IMR-90 (cell line): ENCODE measurements around the gene TBC1D4. TPM values are rescaled to one million over a fixed set of nuclear protein-coding genes. Genes with fewer than 3 reads are reported as not detected.

Source experiments
- ATAC-seq: fragments of 200-7000 bp; cut with Tn5 transposase; 2 replicates; pipeline ENCODE4 v1.9.1; 2020; ENCODE audit warnings: low read depth, mild to moderate bottlenecking, moderate library complexity
- BruUV-seq: library from RNA; stranded (reverse); fragments of 400-500 nt; replicated peaks from 2 replicates; lab custom pipeline; 2021; lab: Mats Ljungman, UMichigan
- CTCF ChIA-PET: fragments of 300-600 bp; formaldehyde crosslinking; extraction: SDS; loops from one replicate; lab custom pipeline; 2021; ENCODE audit warnings: antibody characterized with exemption; lab: Yijun Ruan, JAX
- POLR2A ChIA-PET: fragments of 300-600 bp; sonication (Branson Sonifier 250); formaldehyde crosslinking; loops from one replicate; lab custom pipeline; 2022; ENCODE audit warnings: antibody characterized with exemption; ENCODE audit not compliant: unreplicated experiment; lab: Charles Lee
- DNase-seq: peaks from one replicate; pipeline ENCODE4 v3.0.0; 2013
- H2AFZ ChIP-seq: replicated peaks from 2 replicates; pipeline ENCODE3; 2013; ENCODE audit warnings: low read length, mild to moderate bottlenecking; ENCODE audit not compliant: poor library complexity
- H2AK5ac ChIP-seq: 2 replicates; pipeline ENCODE4 v1.6.1; 2013; ENCODE audit warnings: low read depth, low read length, inconsistent platforms
- H2AK9ac ChIP-seq: replicated peaks from 2 replicates; pipeline ENCODE3; 2013; ENCODE audit warnings: mild to moderate bottlenecking, low read depth, low read length, moderate library complexity; ENCODE audit not compliant: poor library complexity
- H2BK120ac ChIP-seq: 2 replicates; pipeline ENCODE4 v1.6.1; 2013; ENCODE audit warnings: low read depth, low read length, inconsistent platforms
- H2BK15ac ChIP-seq: 3 replicates; pipeline ENCODE4 v1.6.1; 2013; ENCODE audit warnings: low read depth, low read length, inconsistent platforms
- H2BK20ac ChIP-seq: 2 replicates; pipeline ENCODE4 v1.6.1; 2013; ENCODE audit warnings: low read depth, mild to moderate bottlenecking, inconsistent platforms, low read length, moderate library complexity
- H2BK5ac ChIP-seq: 2 replicates; pipeline ENCODE4 v1.6.1; 2013; ENCODE audit warnings: mild to moderate bottlenecking, low read depth, low read length, inconsistent platforms; ENCODE audit not compliant: poor library complexity, severe bottlenecking
- H3K14ac ChIP-seq: replicated peaks from 2 replicates; pipeline ENCODE4 v1.6.1; 2013; ENCODE audit warnings: low read depth, low read length, inconsistent platforms
- H3K18ac ChIP-seq: 2 replicates; pipeline ENCODE4 v1.6.1; 2013; ENCODE audit warnings: low read depth, low read length, control low read depth
- H3K23ac ChIP-seq: 2 replicates; pipeline ENCODE4 v1.6.1; 2013; ENCODE audit warnings: low read depth, low read length, inconsistent platforms
- H3K27ac ChIP-seq: 2 replicates; pipeline ENCODE4 v1.5.1; 2013; ENCODE audit warnings: mild to moderate bottlenecking, control low read depth, low read length; ENCODE audit not compliant: insufficient read depth
- H3K27me3 ChIP-seq: 2 replicates; pipeline ENCODE4 v1.6.1; 2013; ENCODE audit warnings: low read length; ENCODE audit not compliant: control insufficient read depth, insufficient read depth
- H3K36me3 ChIP-seq: 2 replicates; pipeline ENCODE4 v1.6.1; 2013; ENCODE audit warnings: low read length, mixed read lengths; ENCODE audit not compliant: control insufficient read depth, insufficient read depth
- H3K4ac ChIP-seq: 2 replicates; pipeline ENCODE4 v1.6.1; 2013; ENCODE audit warnings: low read depth, low read length, inconsistent platforms
- H3K4me1 ChIP-seq: 2 replicates; pipeline ENCODE4 v1.6.1; 2013; ENCODE audit warnings: low read length, mixed read lengths; ENCODE audit not compliant: control insufficient read depth, insufficient read depth
- H3K4me2 ChIP-seq: 2 replicates; pipeline ENCODE4 v1.6.1; 2013; ENCODE audit warnings: low read depth, mild to moderate bottlenecking, control low read depth, low read length, moderate library complexity
- H3K4me3 ChIP-seq: 2 replicates; pipeline ENCODE4 v1.5.1; 2013; ENCODE audit warnings: low read depth, mild to moderate bottlenecking, control low read depth, low read length, moderate library complexity; ENCODE audit not compliant: insufficient read depth
- H3K56ac ChIP-seq: 2 replicates; pipeline ENCODE4 v1.6.1; 2013; ENCODE audit warnings: low read length, inconsistent platforms; ENCODE audit not compliant: insufficient read depth; ENCODE audit errors: extremely low read depth
- H3K79me1 ChIP-seq, 2 experiments: 2 replicates each; pipeline ENCODE4 v1.6.1; 2013; ENCODE audit warnings: low read length in 2 of 2, inconsistent platforms in 1 of 2, low read depth in 1 of 2
- H3K9ac ChIP-seq: 2 replicates; pipeline ENCODE4 v1.6.1; 2013; ENCODE audit warnings: low read depth, low read length, control low read depth
- H3K9me1 ChIP-seq: 2 replicates; pipeline ENCODE4 v1.6.1; 2013; ENCODE audit warnings: low read length, inconsistent platforms; ENCODE audit not compliant: insufficient read depth
- H3K9me3 ChIP-seq: 2 replicates; pipeline ENCODE4 v1.6.1; 2013; ENCODE audit warnings: low read length; ENCODE audit not compliant: control insufficient read depth, insufficient read depth
- H4K20me1 ChIP-seq: 2 replicates; pipeline ENCODE4 v1.6.1; 2013; ENCODE audit warnings: low read length, inconsistent platforms; ENCODE audit not compliant: insufficient read depth
- H4K5ac ChIP-seq: 2 replicates; pipeline ENCODE4 v1.6.1; 2013; ENCODE audit warnings: mild to moderate bottlenecking, low read depth, low read length, control low read depth
- H4K8ac ChIP-seq, 2 experiments: 2 replicates each; pipeline ENCODE4 v1.6.1; 2013; ENCODE audit warnings: low read depth in 2 of 2, low read length in 2 of 2, control low read depth in 1 of 2, inconsistent platforms in 1 of 2
- H4K91ac ChIP-seq: 2 replicates; pipeline ENCODE4 v1.6.1; 2013; ENCODE audit warnings: low read depth, low read length, inconsistent platforms; ENCODE audit not compliant: insufficient read depth
- BHLHE40 ChIP-seq: fragments of 150-350 bp; IDR thresholded peaks from 2 replicates; pipeline ENCODE4 v1.6.1; 2016; ENCODE audit warnings: mild to moderate bottlenecking, low read depth, low read length
- CEBPB ChIP-seq: IDR thresholded peaks from 2 replicates; pipeline ENCODE4 v1.6.1; 2012; ENCODE audit warnings: low read depth, low read length, improper control_type of control experiment
- CHD1 ChIP-seq: IDR thresholded peaks from 2 replicates; pipeline ENCODE4 v1.6.1; 2012; ENCODE audit warnings: low read depth, low read length, improper control_type of control experiment
- CTCF ChIP-seq: conservative IDR thresholded peaks from 2 replicates; pipeline ENCODE4 v1.5.1; 2012; ENCODE audit warnings: mild to moderate bottlenecking, low read depth, low read length, improper control_type of control experiment
- ELK1 ChIP-seq: fragments of 150-350 bp; IDR thresholded peaks from 2 replicates; pipeline ENCODE4 v1.6.1; 2016; ENCODE audit warnings: low read depth, mild to moderate bottlenecking, low read length, moderate library complexity, borderline replicate concordance
- FOS ChIP-seq: fragments of 150-350 bp; IDR thresholded peaks from 2 replicates; pipeline ENCODE4 v1.6.1; 2016; ENCODE audit warnings: low read depth, low read length
- MAFK ChIP-seq: IDR thresholded peaks from 2 replicates; pipeline ENCODE4 v1.6.1; 2012; ENCODE audit warnings: low read depth, low read length, improper control_type of control experiment
- MAZ ChIP-seq: IDR thresholded peaks from 2 replicates; pipeline ENCODE4 v1.6.1; 2012; ENCODE audit warnings: low read depth, mild to moderate bottlenecking, low read length, improper control_type of control experiment, moderate library complexity, borderline replicate concordance
- MXI1 ChIP-seq: IDR thresholded peaks from 2 replicates; pipeline ENCODE4 v1.6.1; 2012; ENCODE audit warnings: low read depth, mild to moderate bottlenecking, low read length, moderate library complexity, borderline replicate concordance
- NFE2L2 ChIP-seq: fragments of 150-350 bp; IDR thresholded peaks from 2 replicates; pipeline ENCODE4 v1.6.1; 2016; ENCODE audit warnings: low read depth, mild to moderate bottlenecking, low read length
- POLR2A ChIP-seq: IDR thresholded peaks from 2 replicates; pipeline ENCODE4 v1.6.1; 2012; ENCODE audit warnings: mild to moderate bottlenecking, low read depth, low read length
- RAD21 ChIP-seq: IDR thresholded peaks from 2 replicates; pipeline ENCODE4 v1.6.1; 2012; ENCODE audit warnings: low read length, improper control_type of control experiment
- RCOR1 ChIP-seq: IDR thresholded peaks from 2 replicates; pipeline ENCODE4 v1.6.1; 2012; ENCODE audit warnings: mild to moderate bottlenecking, low read length, improper control_type of control experiment; ENCODE audit not compliant: insufficient replicate concordance
- RFX5 ChIP-seq: IDR thresholded peaks from 2 replicates; pipeline ENCODE4 v1.8.0; 2012; ENCODE audit warnings: low read depth, mild to moderate bottlenecking, low read length, moderate library complexity
- SMC3 ChIP-seq: fragments of 150-350 bp; IDR thresholded peaks from 2 replicates; pipeline ENCODE4 v1.6.1; 2016; ENCODE audit warnings: low read depth, mild to moderate bottlenecking, antibody characterized with exemption, low read length, moderate library complexity
- USF2 ChIP-seq: fragments of 150-350 bp; IDR thresholded peaks from 2 replicates; pipeline ENCODE4 v1.6.1; 2017; ENCODE audit warnings: mild to moderate bottlenecking, antibody characterized with exemption, low read length, low read depth
- WGBS, 2 experiments: methylation state at CpG; one replicate each; pipeline versions ENCODE4 v1.1.5 to v1.1.7; 2013; ENCODE audit warnings: missing lambda C conversion rate in 2 of 2; ENCODE audit not compliant: insufficient read length in 1 of 2; ENCODE audit errors: extremely low coverage in 2 of 2; 5-methylcytosine and 5-hydroxymethylcytosine counted together
- dilution Hi-C: fragments of 300-500 bp; cut with HindIII; formaldehyde crosslinking; loops from one replicate; pipeline ENCODE4 v1.14.3; 2018; ENCODE audit warnings: low sequenced_read_pairs; ENCODE audit not compliant: unreplicated experiment
- in situ Hi-C: fragments of 300-500 bp; cut with MboI; formaldehyde crosslinking; loops from 3 replicates; pipeline ENCODE4 v1.14.3; 2019; ENCODE audit warnings: low sequenced_read_pairs, inconsistent platforms, mixed read lengths
- intact Hi-C: fragments of 100-400 bp; cut with micrococcal nuclease; formaldehyde crosslinking; loops from 2 replicates; pipeline ENCODE4 v1.10.0; 2022
- polyA plus RNA-seq, 3 experiments: library from polyadenylated mRNA; depleted of rRNA; stranded (reverse); fragments of >200 nt; gene quantifications; 2 replicates each; pipeline ENCODE4 v1.2.3, GENCODE V29; 2012; ENCODE audit warnings: low replicate concordance in 1 of 3
- total RNA-seq: library from RNA; depleted of rRNA; stranded (reverse); fragments of >200 nt; gene quantifications from 2 replicates; pipeline ENCODE4 v1.2.3, GENCODE V29; 2012

TBC1D4 gene
- total and polyA plus RNA-seq, 2 of the 4 experiments (the other 2 are of a cell fraction): 7.5 to 22.8 TPM

- no peak overlapping the region for H3K4ac ChIP-seq
- no peak overlapping the region for H3K27ac ChIP-seq
- no peak overlapping the region for H2BK120ac ChIP-seq
- no peaks in the 10 kb centered on the region for H3K27me3 ChIP-seq
- H2AK9ac ChIP-seq: no peak overlapping the region
- H4K5ac ChIP-seq: no peak overlapping the region
- no peak for ATAC-seq
- no peak overlapping the region for H3K4me3 ChIP-seq
- H3K4me1 ChIP-seq: no peaks in the 10 kb centered on the region
- H3K9ac ChIP-seq: no peak overlapping the region
- H3K14ac ChIP-seq: no peak overlapping the region
- intact Hi-C loops: no loop called here
- ChIA-PET CTCF (no interaction called here), POLR2A (no interaction called here)
- no peak overlapping the region for H3K56ac ChIP-seq
- no peak overlapping the region for H4K91ac ChIP-seq
- H4K20me1 ChIP-seq: no peaks in the 10 kb centered on the region
- BruUV-seq: no TSS peak
- H2AFZ ChIP-seq: no peak overlapping the region
- dilution Hi-C loops: no loop called here
- in situ Hi-C loops: no loop called here
- no peaks in the 10 kb centered on the region for H3K9me3 ChIP-seq
- no peak overlapping the region for H3K18ac ChIP-seq
- WGBS, 2 experiments: 80% methylated on average over 2 of the region's 6 CpGs; no CpG with 5 or more reads in 1 of the 2 experiments
- no peak for TF ChIP-seq NFE2L2
- TF ChIP-seq CHD1: no peak
- TF ChIP-seq RFX5: no peak
- TF ChIP-seq ELK1: no peak
- TF ChIP-seq POLR2A: no peak
- TF ChIP-seq RCOR1: no peak
- no peak for TF ChIP-seq CEBPB
- TF ChIP-seq FOS: no peak
- no peak for TF ChIP-seq SMC3
- no peak for TF ChIP-seq MAZ
- no peak for TF ChIP-seq CTCF
- no peak for TF ChIP-seq MXI1
- no peak for TF ChIP-seq MAFK
- no peak for TF ChIP-seq RAD21
- no peak for TF ChIP-seq USF2
- TF ChIP-seq BHLHE40: no peak
- H2BK15ac ChIP-seq: no peak overlapping the region
- H3K23ac ChIP-seq: no peak overlapping the region
- no peak overlapping the region for H2BK5ac ChIP-seq
- no peak for DNase-seq
- no peak overlapping the region for H2BK20ac ChIP-seq
- no peak overlapping the region for H4K8ac ChIP-seq
- H2AK5ac ChIP-seq: no peak overlapping the region
- no peaks in the 10 kb centered on the region for H3K79me1 ChIP-seq
- H3K9me1 ChIP-seq: no peaks in the 10 kb centered on the region
- no peak overlapping the region for H3K4me2 ChIP-seq
- no peaks in the 10 kb centered on the region for H3K36me3 ChIP-seq
These were observed 26.1 kb upstream of the TBC1D4 start for GRCh38 chr13:75508002-75508548.
